ENCODE results near the gene ATRX.

DNA sequence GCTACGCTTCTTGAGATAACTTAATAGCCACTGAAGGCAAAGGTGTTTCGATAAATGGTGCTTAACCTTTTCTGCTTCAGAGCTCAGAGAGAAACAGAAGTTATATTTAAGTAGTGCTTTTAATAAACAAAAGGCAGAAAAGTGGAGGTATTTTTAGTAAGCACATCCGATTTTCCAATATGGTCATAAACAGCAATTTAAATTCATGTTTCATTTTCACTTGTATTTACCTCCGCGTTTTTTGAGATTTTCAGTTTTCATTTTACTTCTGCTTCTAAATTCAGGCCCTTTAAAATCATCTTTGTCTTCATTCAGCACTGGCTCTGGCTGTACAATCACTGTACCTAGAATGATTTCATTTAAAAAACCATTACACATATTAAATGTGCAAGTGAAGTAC is 92.4 kb downstream of the ATRX start:
- TF ChIP-seq POLR2AphosphoS5 (IDR thresholded peaks at IDR 0.05; ENCODE audit: borderline replicate concordance, low read depth, low read length) (no peak), EZH2 (IDR thresholded peaks at IDR 0.05) (no peak), FOXP2 (optimal IDR thresholded peaks at IDR 0.05; ENCODE audit: control extremely low read depth, extremely low read length, insufficient read depth) (no peak)
